GM23248 (cell line): Measurements from ENCODE around the gene AXIN1.

Source experiments
- EZH2 ChIP-seq: fragments of 200-600 bp; sonication (generic); IDR thresholded peaks from 2 replicates; pipeline ENCODE4 v1.6.1; 2018; ENCODE audit warnings: antibody characterized with exemption, mild to moderate bottlenecking; ENCODE audit not compliant: insufficient read depth, poor library complexity, severe bottlenecking
- EZH2phosphoT487 ChIP-seq: fragments of 200-600 bp; sonication (generic); IDR thresholded peaks from 2 replicates; pipeline ENCODE4 v1.6.1; 2018; ENCODE audit warnings: antibody characterized with exemption, moderate library complexity, mild to moderate bottlenecking, low read depth; ENCODE audit not compliant: insufficient read depth

DNA sequence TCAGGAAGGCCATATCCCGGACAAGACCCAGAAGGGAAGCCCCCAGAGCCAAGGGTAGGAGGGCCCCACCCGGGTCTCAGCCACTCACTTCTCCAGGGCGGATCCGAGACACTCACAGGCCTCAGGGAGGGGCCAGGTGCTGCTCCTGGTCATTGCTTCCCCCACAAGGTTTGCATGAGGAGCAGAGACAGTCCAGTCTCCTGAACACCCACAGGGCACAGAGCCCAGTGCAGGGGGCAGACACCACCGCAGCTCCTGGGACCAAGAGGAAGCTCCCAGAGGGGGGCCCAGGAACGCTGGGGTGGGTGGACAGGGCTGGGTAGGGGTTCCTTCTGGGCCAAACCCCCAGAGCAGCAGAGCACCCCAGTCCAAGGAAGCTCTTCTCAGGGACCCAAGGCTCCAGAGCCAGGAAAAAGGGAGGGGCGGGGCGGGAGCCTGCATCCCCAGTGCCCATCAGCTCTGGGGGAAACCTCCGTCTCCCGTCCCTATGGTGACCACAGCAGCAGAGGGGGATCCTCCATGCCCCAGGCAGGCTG is 18.5 kb upstream of the AXIN1 start:
- TF ChIP-seq EZH2 (no peak), EZH2phosphoT487 (no peak)
